Fibroblast of skin of left biceps (primary cell): ENCODE measurements around the gene TFRC.
"Not testable (repeated sequence)": the region's sequence is repeated elsewhere in the genome, so short reads cannot be mapped to it uniquely, and the experiment has no call there.

Experiments
- DNase-seq, 2 experiments: peaks; one replicate each; pipeline ENCODE4 v3.0.0-alpha.2; 2013; ENCODE audit warnings: low read depth in 2 of 2

Gene TFRC

DNA sequence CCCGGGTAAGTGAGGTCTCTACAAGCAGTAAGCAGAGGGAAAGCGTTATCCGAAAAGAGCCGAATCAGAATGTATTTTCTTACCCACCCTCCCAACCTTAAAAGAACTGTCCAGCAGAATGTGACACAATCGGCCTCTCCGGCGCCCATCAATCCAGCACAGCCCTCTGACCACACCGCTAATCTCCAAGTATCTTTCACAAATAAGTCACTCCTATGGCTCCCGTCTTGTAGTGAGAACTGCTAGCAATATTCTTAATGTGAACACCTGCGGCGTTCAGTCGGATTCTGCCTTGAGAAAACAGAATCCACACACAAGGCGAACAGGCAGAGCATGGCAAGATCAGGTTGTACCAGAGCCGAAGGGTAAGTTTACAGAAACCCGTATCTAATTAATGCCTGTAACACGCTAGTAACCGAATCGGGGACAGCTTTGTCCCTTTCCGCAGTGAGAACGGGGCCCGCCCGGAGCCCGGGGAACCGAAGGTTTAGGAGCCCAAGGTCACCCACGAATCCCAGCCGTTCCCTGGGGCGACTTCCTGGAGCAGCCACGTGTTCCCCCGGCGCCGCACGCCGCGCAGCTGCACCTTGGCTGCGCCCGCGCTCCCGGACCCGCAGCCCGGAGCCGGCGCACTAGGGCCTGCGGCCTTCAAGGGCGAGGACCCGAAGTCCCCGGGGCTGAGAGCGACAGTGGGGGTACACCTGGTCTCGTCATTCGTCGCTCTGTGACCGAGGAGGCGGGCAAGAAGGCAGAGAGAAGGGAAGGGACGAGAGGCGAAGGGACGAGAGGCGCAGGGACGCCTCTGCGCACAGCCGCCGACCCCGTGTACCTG, 672 bp downstream of the TFRC start:
- no peak for DNase-seq

DNA sequence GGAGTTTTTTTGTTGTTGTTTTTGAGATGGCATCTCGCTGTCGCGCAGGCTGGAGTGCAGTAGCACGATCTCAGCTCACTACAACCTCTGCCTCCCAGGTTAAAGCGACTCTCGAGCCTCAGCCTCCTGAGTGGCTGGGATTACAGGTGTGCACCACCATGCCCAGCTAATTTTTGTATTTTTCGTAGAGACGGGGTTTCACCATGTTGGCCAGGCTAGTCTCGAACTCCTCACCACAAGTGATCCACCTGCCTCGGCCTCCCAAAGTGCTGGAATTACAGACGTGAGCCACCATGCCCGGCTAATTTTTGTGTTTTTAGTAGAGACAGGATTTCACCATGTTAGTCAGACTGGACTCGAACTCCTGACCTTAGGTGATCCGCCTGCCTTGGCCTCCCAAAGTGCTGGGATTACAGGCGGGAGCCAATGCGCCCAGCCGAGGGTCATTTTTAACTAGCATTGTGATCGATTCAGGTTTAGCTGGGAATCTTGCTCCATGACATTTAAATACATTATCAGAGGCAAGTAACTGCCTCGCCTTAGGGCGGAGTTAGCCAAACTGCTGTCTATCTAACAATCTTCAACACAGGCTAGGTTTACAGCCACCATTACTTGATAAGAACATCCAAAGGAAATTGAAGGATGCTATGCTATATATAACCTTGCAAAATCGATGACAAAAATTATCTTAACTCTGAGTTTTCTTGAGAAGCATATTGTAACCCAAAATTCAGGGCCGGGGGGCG, 1.6 kb downstream of the TFRC start:
- DNase-seq, result not testable (repeated sequence)

DNA sequence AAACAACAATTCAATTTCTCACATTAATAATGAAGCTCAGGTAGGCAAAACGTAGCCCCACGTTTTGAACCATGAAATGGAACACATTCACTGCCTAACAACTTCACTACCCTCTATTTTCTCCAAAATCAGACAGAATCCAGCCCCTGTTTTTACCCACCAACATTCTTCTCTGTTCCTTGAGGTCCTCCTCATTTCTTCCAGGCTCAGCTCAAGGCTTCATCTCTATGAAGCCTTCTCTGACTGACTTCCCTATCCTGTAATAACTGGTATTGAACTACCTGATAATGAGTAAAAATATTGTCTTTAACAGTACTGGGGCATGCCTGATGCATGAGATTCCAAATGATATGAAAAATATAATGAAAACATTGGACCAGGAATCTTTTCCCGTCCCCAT, 2.2 kb downstream of the TFRC start:
- DNase-seq, result no peak

DNA sequence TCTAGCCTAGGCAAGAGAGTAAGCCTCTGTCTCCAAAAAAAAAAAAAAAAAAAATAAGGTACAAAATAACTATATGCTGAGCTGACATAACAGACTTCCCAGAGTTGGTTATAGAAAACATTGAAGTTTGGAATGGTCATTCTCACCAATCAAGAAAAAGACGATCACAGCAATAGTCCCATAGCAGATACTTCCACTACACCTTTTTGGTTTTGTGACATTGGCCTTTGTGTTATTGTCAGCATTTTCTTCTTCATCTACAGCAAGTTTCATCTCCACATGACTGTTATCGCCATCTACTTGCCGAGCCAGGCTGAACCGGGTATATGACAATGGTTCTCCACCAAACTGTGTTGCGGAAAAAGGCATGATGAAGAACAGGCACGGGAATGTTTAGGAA, 6.9 kb downstream of the TFRC start:
- DNase-seq, result no peak

DNA sequence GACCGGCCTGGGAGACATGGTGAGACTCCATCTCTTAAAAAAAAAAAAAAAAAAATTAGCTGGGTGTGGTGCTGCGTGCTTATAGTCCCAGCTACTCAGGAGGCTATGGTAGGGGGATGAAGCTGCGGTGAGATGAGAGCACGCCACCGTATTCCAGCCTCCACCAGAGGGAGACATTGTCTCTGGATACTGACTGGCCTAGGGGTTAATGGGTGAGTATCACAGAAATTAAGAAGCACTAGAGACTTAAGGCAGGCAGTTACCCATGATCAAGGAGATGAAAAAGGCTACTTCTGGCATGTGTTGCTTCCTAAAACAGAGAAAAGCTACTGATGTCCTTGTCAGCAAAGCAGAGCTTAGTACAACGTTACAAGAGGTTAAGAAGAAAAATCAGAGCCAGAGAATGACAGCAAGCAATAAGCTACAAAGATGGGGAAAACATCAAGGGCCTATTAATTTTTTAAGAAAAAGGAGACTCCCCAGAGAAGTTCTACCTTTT, 8.6 kb downstream of the TFRC start:
- DNase-seq, result no peak

DNA sequence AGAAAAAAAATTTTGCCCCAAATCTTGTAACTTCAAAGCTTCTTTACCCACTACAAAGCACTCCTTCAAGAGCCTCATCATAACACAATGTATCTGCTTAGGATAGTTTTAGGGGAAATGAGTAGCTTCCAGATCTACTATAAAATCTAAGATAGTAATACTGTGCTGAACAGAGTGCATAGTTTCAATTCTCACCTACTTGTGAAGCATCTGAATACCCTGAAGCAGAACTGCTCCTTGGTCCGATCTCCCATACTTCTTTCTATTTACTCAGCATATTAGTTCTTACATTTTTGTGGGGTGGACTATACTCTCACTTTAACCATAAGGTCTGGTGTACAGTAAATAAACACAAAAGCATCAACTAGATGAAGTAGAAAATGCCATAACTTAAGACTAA, 9.6 kb downstream of the TFRC start:
- no peak for DNase-seq

DNA sequence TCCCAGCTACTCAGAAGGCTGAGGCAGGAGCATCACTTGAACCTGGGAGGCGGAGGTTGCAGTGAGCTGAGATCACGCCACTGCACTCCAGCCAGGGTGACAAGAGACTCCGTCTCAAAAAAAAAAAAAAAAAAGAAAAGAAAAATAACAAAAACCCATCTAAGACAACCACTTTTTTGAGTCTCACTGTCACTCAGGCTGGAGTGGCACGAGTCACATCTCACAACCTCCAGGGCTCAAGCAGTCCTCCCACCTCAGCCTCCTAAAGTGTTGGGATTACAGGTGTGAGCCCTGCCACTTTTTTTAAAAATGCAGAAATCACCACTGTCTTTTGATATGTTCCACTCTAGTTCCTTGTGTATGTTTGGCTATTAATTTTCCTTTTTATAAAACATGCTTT, 13.1 kb downstream of the TFRC start:
- DNase-seq, result not testable (repeated sequence)

DNA sequence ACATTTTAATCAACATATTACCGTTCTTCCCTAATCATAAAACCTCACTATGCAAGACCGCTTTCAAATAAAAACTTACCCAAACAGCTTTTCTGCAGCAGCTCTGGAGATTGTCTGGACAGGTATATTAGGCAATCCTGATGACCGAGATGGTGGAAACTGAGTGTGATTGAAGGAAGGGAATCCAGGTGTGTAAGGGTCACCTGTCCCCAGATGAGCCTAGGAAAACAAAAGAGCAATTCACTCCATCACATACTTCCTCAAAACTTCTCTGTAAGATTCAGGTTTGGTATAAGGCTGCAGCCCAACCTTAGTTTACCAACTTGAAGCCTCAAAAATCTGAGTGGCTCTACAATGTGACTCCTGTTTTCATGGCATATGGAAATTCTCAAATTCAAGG, 14.5 kb downstream of the TFRC start:
- DNase-seq, result no peak

DNA sequence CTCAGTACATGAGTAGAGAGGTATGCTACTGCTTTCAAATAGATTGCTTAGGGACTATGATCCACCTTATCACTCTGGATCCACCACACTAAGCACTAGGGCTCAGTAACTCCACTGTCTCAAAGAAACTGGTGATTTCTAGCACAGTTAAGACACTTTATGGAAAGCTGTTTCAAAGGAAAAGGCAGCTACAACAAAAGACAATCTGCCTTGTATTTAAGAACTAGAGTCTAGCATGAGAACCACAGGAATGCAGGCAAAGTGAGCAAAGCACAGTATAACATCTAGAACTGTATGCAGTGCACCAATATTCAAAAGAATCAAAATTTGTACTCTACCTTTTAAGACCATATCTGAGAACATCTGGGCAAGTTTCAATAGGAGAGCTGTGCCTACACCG, 17.9 kb downstream of the TFRC start:
- DNase-seq, result no peak

DNA sequence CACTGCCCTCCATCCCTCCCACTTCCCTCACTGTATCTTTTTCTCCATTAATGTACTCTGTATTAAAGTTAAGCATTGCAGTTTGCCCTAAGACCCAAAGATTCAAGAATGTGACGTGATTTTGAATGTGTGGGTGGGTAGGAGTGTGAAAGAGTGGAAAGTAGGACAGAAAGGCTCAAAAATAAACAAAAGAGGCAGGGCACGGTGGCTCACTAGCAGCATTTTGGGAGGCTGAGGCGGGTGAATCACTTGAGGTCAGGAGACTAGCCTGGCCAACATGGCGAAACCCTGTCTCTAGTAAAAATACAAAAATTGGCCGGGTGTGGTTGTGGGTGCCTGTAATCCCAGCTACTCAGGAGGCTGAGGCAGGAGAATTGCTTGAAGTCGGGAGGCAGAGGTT, 18.4 kb downstream of the TFRC start:
- no peak for DNase-seq

DNA sequence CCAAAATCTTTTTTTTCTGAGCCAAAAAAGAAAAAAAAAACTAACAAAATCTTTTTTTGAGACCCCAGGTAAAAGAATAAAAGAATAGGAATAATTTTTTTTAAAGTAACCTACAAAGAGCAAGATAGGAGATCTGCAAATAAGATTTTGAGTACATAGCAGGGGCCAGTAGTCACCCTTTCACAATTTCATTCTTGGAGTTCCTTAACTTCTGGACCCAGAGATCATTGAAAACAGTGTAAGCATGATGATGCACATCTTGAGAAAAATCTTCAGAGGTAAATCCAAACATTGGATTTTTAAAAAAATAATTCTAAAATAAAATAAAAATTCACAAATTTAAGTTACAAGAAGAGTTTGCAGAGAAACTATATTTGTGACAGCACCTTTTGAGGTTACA, 18.8 kb downstream of the TFRC start:
- DNase-seq, result no peak

DNA sequence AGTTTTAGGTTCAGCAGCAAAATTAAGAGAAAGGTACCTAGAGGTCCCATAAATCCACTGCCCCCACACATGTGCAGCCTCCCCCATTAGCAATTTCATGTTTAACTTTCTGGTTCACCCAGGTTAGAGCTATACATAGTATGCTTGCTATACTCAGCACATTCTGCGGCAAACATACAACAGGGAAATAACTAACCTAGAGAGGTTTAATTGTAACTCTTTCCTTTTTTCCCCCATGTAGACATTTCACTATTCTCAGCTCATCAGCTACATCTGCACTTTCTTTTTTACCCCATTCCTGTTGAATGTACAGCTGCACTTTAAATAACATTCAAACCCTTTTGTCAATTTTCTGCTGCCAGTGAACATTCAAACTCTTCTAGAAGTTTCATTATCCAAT, 21.1 kb downstream of the TFRC start:
- no peak for DNase-seq

DNA sequence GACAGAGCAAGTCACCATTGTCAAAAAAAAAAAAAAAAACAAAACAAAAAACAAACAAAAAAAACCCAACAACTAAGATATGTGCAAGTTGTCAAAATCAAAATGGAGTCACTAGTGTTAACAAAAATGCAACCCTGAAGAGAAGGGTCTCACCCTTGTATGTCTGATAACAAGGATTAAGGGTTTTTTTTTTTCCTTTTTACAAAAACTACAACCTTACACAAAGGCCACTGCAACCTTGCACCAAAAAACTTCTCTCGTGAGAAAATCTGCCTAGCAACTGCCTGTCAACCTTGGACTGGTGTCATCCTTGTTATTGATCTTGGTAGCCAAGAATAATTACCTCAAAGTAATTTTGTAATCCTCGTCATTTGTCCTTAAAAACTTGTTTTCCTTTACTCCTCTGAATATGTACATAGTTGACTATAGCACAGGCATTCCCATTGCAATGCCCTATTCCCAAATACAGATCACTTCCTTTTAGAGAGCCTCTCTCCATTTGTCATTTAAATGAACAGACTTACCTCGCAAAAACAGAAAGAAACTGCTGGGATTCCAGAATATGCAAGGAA, 24.0 kb downstream of the TFRC start:
- no peak for DNase-seq

DNA sequence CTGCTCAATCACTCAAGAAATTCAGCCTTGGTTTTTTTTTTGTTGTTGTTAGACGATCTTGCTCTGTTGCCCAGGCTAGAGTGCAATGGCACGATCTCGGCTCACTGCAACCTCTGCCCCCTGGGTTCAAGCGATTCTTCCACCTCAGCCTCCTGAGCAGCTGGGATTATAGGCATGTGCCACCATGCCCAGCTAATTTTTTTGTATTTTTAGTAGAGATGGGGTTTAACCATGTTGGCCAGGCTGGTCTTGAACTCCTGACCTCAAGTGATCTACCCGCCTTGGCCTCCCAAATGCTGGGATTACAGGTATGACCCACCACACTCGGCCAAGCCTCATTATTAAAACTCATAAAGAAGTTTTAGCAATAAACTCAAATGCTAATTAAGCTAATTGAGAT, 25.5 kb downstream of the TFRC start:
- not testable (repeated sequence) for DNase-seq

DNA sequence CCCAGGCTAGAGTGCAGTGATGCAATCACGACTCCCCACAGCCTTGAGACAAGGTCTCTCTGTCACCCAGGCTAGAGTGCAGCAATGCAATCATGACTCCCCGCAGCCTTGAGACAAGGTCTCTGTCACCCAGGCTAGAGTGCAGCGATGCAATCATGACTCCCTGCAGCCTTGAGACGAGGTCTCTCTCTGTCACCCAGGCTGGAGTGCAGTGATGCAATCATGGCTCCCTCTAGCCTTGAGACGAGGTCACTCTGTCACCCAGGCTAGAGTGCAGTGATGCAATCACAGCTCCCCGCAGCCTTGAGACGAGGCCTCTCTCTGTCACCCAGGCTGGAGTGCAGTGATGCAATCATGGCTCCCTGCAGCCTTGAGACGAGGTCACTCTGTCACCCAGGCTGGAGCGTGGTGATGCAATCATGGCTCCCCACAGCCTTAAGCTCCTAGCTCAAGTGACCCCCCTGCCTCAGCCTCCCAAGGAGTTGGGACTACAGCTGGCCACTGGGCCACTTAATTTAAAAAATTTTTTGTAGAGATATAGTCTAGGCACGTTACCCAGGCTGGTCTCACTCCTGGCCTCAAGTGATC, 26.1 kb downstream of the TFRC start:
- DNase-seq, result no peak

DNA sequence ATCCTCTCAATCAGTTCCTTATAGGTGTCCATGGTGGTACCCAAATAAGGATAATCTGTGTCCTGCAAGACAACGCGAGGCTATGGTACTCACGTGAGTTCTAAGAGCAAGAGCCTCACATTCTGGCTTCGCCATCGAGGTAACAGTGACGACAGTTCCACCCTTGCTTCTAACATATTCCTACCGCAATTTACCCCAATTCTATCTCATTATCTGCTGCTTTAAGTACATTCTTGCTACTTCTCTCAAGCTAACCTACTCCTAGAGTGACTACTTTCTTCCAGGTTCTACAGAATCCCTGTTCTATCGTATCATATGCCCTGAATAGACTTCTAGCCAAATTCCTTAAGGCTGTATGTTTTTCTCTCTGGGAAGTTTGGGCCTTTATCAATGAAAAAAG, 26.6 kb downstream of the TFRC start:
- no peak for DNase-seq

DNA sequence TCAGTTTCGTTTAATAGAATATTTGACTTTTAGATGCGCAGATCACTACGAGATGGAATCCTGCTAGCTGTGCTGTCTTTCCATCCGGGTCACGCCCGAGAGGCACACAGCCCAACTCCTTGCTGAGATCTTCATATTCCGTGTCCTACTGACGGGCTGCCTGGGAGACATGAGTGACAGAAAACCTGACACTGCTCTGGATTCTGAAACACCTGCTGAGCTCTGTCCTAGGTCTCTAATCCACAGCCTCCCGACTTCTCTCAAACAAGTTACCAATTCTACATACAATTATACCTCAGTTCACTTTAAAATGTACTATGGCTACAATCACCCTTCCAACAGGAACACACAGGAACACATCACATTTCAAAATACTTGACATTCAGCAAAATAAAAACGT, 27.2 kb downstream of the TFRC start:
- DNase-seq, result no peak

DNA sequence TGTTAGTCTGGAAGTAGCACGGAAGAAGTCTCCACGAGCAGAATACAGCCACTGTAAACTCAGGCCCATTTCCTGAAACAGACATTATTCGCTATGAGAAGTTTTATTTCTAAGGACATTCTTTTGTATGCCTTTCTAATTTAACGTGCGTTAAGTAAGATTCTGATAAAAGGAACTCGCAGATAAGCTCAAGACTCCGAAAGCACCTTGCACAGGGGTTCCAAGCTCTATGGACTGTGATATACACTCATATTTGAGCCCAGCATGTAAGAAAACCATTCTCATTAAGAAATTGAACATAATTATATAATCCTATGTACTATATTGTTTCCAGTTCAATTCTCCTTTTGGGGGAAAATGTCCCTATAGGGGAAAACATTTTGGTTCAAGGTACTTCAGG, 28.4 kb downstream of the TFRC start:
- no peak for DNase-seq

DNA sequence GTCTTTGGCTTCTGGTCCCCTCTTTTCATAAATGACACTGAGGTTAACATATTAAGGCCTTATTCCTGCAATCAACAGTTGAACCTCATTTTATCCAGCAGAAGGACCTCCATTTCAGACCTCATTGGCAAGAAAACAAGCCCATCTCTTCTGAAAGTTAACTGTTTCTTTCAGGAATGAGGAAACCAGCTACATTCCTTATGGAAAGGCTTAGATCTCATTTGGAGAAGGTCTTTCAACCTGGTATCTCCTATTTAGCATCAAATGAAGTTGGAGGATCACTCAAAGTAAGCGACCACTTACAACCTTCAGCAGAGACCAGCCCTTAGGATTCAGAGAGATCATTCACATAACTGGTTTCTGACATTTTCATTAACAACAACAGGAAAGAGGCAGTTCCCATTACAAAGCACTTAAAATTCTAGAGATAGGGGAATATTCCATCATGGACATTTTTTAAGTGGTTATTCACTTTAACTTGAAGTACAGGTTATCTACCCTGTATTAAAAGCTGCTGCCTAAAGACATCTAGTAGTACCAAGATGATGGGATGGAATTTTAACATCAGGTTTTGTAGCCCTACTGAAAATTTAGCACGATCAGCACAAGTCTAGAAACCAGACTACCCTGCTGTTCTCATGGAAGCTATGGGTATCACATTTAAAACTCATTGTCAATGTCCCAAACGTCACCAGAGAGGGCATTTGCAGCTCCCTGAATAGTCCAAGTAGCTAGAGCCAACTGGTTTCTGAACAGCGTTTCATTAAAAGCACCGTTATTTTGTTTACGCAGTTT, 30.4 kb downstream of the TFRC start:
- DNase-seq, result no peak

DNA sequence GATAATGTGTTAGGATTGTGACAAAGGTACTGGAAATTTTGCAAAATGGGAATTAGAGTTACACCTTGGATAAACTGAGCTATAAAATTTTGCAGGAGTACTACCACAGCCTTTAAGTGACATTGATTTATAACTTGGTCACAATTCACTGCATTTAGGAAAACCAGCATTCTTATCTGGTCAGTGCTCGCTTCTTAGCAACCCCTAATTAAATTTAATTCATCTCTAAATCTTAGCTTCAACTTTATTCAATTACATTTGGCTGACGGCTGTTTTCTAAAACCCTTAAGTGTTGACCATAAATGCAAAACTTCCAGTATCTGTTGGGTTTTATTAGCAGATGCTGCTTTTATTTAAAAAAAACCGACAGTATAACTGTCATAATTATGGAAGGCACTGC, 31.3 kb downstream of the TFRC start:
- DNase-seq, result no peak

DNA sequence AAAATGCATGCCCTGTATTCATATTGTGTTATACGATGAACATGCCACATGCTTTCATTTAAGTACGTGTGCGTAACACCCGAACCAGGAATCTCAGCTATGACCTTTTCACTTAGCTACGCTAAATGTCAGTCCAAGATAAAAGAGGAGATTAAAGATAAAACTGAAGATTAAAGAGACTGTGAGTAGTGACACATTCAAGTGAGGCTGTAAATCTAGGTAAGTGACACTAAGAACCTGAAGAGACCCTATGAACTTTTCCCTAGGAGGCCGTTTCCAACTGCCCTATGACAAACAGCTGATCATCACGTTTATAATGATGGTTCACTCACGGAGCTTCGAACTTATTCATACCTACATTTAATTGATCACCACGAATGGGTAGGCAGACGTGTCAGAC, 32.2 kb downstream of the TFRC start:
- DNase-seq, result no peak
